NCI-H1694 (cell line): ENCODE data around the gene PABPN1.
"Not testable (repeated sequence)": the region's sequence is repeated elsewhere in the genome, so short reads cannot be mapped to it uniquely, and the experiment has no call there.

Experiments used
- DNase-seq: peaks from one replicate; lab custom pipeline; 2025; lab: John Stamatoyannopoulos, UW

Gene PABPN1

GRCh38 chr14:23320584-23321571, at the start of gene PABPN1:
PABPN1 (plus strand) TSS chr14:23321457; CDS start chr14:23321470, 13 bp downstream.
- peak; percentile 100 for DNase-seq

GRCh38 chr14:23275412-23275811, 45.8 kb upstream of the PABPN1 start:
- no peak for DNase-seq

- no peak for DNase-seq
Measured at GRCh38 chr14:23277189-23277588, 44.1 kb upstream of the PABPN1 start.

- DNase-seq, result not testable (repeated sequence)
Measured at GRCh38 chr14:23277928-23278327, 43.3 kb upstream of the PABPN1 start.

GRCh38 chr14:23281247-23281646, 40.0 kb upstream of the PABPN1 start:
- no peak for DNase-seq

- DNase-seq, result no peak
Measured at GRCh38 chr14:23284654-23285529, 36.4 kb upstream of the PABPN1 start.

- no peak for DNase-seq
Measured at GRCh38 chr14:23285530-23286019, 35.7 kb upstream of the PABPN1 start.

- DNase-seq, result peak; percentile 98
Measured at GRCh38 chr14:23286020-23286901, 35.0 kb upstream of the PABPN1 start, which contains the start of gene HOMEZ. HOMEZ (minus strand) TSS chr14:23286132; CDS start chr14:23285952, 180 bp downstream.

GRCh38 chr14:23286902-23287479, 34.3 kb upstream of the PABPN1 start:
- no peak for DNase-seq

- peak; percentile 68 for DNase-seq
Measured at GRCh38 chr14:23294734-23295561, 26.3 kb upstream of the PABPN1 start.

- no peak for DNase-seq
Measured at GRCh38 chr14:23296012-23296777, 25.1 kb upstream of the PABPN1 start.

- DNase-seq, result no peak
Measured at GRCh38 chr14:23297096-23297495, 24.2 kb upstream of the PABPN1 start.

GRCh38 chr14:23297611-23298277, 23.5 kb upstream of the PABPN1 start:
- DNase-seq, result no peak

- peak; percentile 61 for DNase-seq
Measured at GRCh38 chr14:23299211-23299957, 21.9 kb upstream of the PABPN1 start.

GRCh38 chr14:23299986-23300686, 21.1 kb upstream of the PABPN1 start:
- no peak for DNase-seq

GRCh38 chr14:23300687-23301223, 20.5 kb upstream of the PABPN1 start:
- DNase-seq, result no peak
